ENCODE measurements around the gene ADCY1. TPM values are rescaled to one million over a fixed set of nuclear protein-coding genes. Genes with fewer than 3 reads are reported as not detected.

ADCY1 gene
- total RNA-seq, 2 experiments from 2014 or later, result 0.21 to 0.29 TPM

DNA sequence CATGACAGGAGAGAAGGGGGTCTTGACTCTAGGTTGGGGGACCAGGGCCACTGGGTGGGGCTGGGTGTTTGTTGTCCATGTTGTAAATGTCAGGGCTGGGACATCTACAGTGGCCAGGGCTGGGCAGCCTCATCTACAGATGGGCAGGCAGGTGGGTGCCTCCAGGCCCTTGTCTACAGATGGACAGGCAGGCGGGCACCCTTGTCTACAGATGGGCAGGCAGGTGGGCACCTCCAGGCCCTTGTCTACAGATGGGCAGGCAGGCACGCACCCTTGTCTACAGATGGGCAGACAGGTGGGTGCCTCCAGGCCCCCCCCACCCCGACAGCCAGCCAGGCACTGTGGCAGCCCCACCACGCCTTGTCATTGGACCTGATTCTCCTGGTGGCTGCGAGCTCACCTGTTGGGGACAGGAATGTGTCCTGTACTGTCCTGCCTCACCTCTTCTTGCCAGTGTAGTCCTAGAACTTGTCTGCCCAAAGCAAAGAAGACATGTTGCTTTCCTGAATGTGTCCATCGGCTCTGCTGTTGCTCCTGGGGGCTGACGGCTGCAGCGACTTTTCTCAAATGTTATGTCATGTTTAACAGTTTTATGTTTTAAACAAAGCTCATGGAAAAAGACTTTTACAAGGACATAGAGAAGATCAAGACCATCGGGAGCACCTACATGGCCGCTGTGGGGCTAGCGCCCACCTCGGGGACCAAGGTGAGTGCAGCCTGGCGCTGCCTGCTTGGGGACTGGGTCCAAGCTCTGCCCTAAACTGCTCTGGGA is 129.9 kb downstream of the ADCY1 start:
- H3K27me3 Mint-ChIP-seq (ENCODE audit: low read depth), result peaks cover 14% of the 10 kb centered on the region
- ChIA-PET POLR2A (no interaction called here), CTCF (no interaction called here)
- DNase-seq (no peak), ATAC-seq (no peak)
- no peaks in the 10 kb centered on the region for H3K36me3 Mint-ChIP-seq (ENCODE audit: low read depth)
- no peaks in the 10 kb centered on the region for H3K9me3 Mint-ChIP-seq (ENCODE audit: insufficient read depth)
- no peak overlapping the region for H3K4me3 Mint-ChIP-seq
- no peak overlapping the region for H3K27ac Mint-ChIP-seq
- no peaks in the 10 kb centered on the region for H3K4me1 Mint-ChIP-seq (ENCODE audit: low read depth)

GRCh38 chr7:45704683-45705016 is 130.5 kb downstream of the ADCY1 start:
- Mint-ChIP-seq H3K27me3 (ENCODE audit: low read depth) (peaks cover 14% of the 10 kb centered on the region), H3K36me3 (ENCODE audit: low read depth) (no peaks in the 10 kb centered on the region), H3K4me1 (ENCODE audit: low read depth) (no peaks in the 10 kb centered on the region), H3K4me3 (no peak overlapping the region), H3K9me3 (ENCODE audit: insufficient read depth) (no peaks in the 10 kb centered on the region), H3K27ac (no peak overlapping the region)
- no peak for DNase-seq
- ChIA-PET POLR2A (no interaction called here), CTCF (no interaction called here)
- no peak for ATAC-seq

- Mint-ChIP-seq H3K4me1 (ENCODE audit: low read depth) (no peaks in the 10 kb centered on the region), H3K36me3 (ENCODE audit: low read depth) (no peaks in the 10 kb centered on the region), H3K27me3 (ENCODE audit: low read depth) (peaks cover 13% of the 10 kb centered on the region), H3K27ac (no peak overlapping the region), H3K4me3 (no peak overlapping the region), H3K9me3 (ENCODE audit: insufficient read depth) (no peaks in the 10 kb centered on the region)
- CTCF ChIA-PET, result no interaction called here
- ATAC-seq (no peak), DNase-seq (peak; percentile 17)
- POLR2A ChIA-PET, result no interaction called here
Measured at GRCh38 chr7:45708046-45708950, 134.1 kb downstream of the ADCY1 start.

- ATAC-seq (no peak), DNase-seq (peak; percentile 13)
- H3K4me3 Mint-ChIP-seq, result no peak overlapping the region
- H3K4me1 Mint-ChIP-seq (ENCODE audit: low read depth), result no peaks in the 10 kb centered on the region
- no peaks in the 10 kb centered on the region for H3K9me3 Mint-ChIP-seq (ENCODE audit: insufficient read depth)
- H3K27me3 Mint-ChIP-seq (ENCODE audit: low read depth), result peaks cover 13% of the 10 kb centered on the region
- no peaks in the 10 kb centered on the region for H3K36me3 Mint-ChIP-seq (ENCODE audit: low read depth)
- H3K27ac Mint-ChIP-seq, result no peak overlapping the region
- ChIA-PET POLR2A (no interaction called here), CTCF (no interaction called here)
Measured at GRCh38 chr7:45709168-45710042, 135.2 kb downstream of the ADCY1 start.

DNA sequence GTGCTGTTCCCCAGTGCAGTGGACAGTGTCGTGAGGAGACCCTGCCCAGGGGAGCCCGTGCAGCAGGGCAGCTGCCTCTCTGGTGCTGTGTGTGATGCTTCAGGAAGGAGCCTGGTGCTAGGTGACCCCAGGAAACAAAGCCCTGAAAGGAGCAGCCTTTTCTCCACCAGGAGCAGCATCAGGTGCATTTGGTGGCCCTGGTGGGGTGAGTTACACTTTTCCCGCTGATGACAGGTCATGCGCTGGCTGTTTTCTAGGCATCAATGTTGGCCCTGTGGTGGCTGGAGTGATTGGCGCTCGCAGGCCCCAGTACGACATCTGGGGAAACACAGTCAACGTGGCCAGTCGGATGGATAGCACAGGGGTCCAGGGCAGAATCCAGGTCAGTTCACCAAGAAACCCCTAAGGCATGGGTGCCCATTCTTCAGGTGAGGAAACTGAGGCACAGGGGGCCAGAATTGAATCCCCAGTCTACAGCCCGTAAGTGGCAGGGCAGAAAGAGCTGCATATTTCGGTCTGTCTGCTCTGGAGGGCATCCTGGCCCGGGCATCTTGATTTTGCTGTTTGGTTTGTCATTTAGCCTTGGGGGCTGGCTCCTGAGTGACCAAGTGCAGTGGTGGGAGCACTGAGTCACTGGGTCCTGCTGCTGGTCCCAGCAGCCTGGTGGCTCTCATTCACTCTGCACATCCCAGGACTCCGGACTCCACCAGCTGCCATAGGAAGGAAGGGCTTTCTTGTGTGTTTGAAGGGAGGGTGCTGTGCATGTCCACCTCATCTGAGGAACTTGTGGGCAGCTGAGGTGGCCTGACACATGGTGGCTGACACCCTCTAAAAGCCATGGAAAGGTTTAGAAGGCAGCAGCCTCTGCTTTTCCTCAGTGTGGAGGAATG is 136.3 kb downstream of the ADCY1 start:
- ATAC-seq (no peak), DNase-seq (peak; percentile 15)
- no peaks in the 10 kb centered on the region for H3K4me1 Mint-ChIP-seq (ENCODE audit: low read depth)
- H3K27ac Mint-ChIP-seq, result no peak overlapping the region
- H3K4me3 Mint-ChIP-seq, result no peak overlapping the region
- no peaks in the 10 kb centered on the region for H3K9me3 Mint-ChIP-seq (ENCODE audit: insufficient read depth)
- POLR2A ChIA-PET, result interaction anchor here (1.2 kb wide), 1 partner anchor 58 kb away, joined by 3 read pairs; no protein-coding TSS in a partner anchor
- no peaks in the 10 kb centered on the region for H3K36me3 Mint-ChIP-seq (ENCODE audit: low read depth)
- CTCF ChIA-PET, result no interaction called here
- H3K27me3 Mint-ChIP-seq (ENCODE audit: low read depth), result peaks cover 12% of the 10 kb centered on the region

DNA sequence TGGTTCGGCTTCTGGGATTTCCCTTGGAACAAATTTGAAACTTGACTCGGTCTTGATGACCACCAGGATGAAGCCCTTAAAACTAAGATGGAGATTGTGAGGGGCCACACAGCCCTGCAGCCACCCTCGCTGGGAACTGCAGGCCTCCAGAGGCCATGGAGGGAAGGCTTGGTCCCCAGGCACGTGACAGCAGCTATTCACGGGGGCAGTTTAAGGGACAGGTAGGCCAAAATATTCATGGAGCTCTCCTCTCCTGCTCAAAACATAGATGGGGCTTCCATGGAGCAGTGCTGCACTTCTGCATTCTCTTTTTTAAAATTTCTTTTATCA is 137.0 kb downstream of the ADCY1 start:
- peak; percentile 13 for ATAC-seq
- no peaks in the 10 kb centered on the region for H3K4me1 Mint-ChIP-seq (ENCODE audit: low read depth)
- no peak overlapping the region for H3K27ac Mint-ChIP-seq
- H3K4me3 Mint-ChIP-seq, result no peak overlapping the region
- no peaks in the 10 kb centered on the region for H3K9me3 Mint-ChIP-seq (ENCODE audit: insufficient read depth)
- POLR2A ChIA-PET, result interaction anchor here (1.2 kb wide), 1 partner anchor 57 kb away, joined by 3 read pairs; no protein-coding TSS in a partner anchor
- DNase-seq, result peak; percentile 15
- H3K36me3 Mint-ChIP-seq (ENCODE audit: low read depth), result no peaks in the 10 kb centered on the region
- peaks cover 7% of the 10 kb centered on the region for H3K27me3 Mint-ChIP-seq (ENCODE audit: low read depth)
- CTCF ChIA-PET, result no interaction called here

- CTCF ChIA-PET, result no interaction called here
- Mint-ChIP-seq H3K27me3 (ENCODE audit: low read depth) (peaks cover 3% of the 10 kb centered on the region), H3K27ac (no peak overlapping the region), H3K4me3 (no peak overlapping the region), H3K9me3 (ENCODE audit: insufficient read depth) (no peaks in the 10 kb centered on the region), H3K4me1 (ENCODE audit: low read depth) (no peaks in the 10 kb centered on the region), H3K36me3 (ENCODE audit: low read depth) (no peaks in the 10 kb centered on the region)
- no peak for ATAC-seq
- POLR2A ChIA-PET, result no interaction called here
- DNase-seq, result peak; percentile 22
Measured at GRCh38 chr7:45712057-45712689, 138.0 kb downstream of the ADCY1 start.

DNA sequence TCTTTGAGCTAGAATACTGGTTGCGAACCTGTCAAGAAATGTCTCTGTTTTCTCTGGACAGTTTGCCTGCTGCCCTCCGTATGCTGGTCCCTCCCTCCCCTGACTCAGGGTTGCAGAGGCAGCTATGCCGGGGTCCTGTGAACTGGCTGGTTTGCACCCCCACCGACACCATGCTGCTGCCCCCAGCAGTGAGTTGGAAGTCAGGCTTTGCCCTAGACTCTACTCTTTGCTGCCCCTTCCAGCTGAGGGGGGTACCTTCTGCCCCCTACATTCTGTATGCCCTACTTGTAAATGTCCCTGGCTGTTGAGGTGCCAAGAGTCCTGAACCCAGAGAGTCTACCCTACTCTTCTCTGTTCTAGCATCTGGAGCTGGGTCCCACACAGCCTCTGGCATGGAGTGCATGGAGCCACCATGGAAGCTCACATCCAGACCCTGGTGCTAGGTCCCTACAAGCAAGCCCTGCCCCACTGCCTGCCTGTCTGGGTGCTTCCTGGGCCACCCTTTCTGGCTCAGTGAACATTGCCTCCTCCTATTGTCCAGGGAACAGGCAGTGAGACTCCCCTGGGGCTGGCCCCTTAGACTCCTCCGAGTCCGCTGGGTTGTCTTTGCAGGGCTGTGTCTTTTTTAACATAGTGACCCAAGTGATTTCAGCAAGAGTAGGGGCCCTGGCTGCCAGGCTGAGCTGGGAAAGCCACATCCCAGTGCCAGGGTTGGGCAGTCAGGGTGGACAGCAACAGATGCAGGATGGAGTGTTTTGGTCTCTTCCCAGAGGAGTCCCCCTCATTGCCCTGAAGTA is 138.9 kb downstream of the ADCY1 start:
- H3K27me3 Mint-ChIP-seq (ENCODE audit: low read depth), result no peaks in the 10 kb centered on the region
- DNase-seq, result peak; percentile 13
- CTCF ChIA-PET, result no interaction called here

DNA sequence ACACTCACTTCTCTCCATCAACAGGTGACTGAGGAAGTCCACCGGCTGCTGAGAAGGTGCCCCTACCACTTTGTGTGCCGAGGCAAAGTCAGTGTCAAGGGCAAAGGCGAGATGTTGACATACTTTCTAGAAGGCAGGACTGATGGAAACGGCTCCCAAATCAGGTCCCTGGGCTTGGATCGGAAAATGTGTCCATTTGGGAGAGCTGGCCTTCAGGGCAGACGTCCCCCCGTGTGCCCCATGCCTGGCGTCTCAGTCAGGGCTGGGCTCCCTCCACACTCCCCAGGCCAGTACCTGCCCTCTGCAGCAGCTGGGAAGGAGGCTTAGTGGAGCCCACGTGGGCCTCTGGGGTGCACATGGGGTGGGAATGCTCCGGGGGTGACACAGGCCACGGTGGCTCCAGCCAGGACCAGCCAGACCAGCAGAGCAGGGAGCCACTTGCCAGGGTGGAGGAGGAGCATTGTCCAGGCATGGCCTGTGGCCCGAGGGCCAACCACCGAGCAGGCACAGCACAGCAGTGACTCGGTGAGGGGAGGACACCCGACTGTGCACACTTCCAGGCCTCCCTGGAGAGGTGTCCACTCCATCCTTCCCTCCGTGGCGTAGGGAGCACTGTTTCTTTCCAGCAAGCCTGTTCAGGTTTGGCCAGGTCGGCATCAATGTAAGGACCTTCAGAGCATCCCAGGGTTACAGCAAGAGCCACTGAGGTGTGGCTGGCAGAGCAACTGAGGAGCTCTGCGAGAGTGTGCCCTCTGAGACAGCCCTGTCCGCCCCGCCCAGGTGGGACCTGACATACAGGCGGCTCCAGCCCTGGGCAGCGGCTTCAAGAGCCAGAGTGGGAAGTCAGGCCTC is 139.7 kb downstream of the ADCY1 start:
- no peaks in the 10 kb centered on the region for H3K9me3 Mint-ChIP-seq (ENCODE audit: insufficient read depth)
- ATAC-seq (no peak), DNase-seq (peak; percentile 16)
- H3K27me3 Mint-ChIP-seq (ENCODE audit: low read depth), result no peaks in the 10 kb centered on the region
- H3K27ac Mint-ChIP-seq, result no peak overlapping the region
- POLR2A ChIA-PET, result no interaction called here
- no peaks in the 10 kb centered on the region for H3K36me3 Mint-ChIP-seq (ENCODE audit: low read depth)
- H3K4me1 Mint-ChIP-seq (ENCODE audit: low read depth), result peaks cover 2% of the 10 kb centered on the region
- no peak overlapping the region for H3K4me3 Mint-ChIP-seq
- CTCF ChIA-PET, result no interaction called here

More for the DNA sequence above, 138.9 kb downstream of the ADCY1 start:
- H3K36me3 Mint-ChIP-seq (ENCODE audit: low read depth), result no peaks in the 10 kb centered on the region
- H3K4me1 Mint-ChIP-seq (ENCODE audit: low read depth), result no peaks in the 10 kb centered on the region
- POLR2A ChIA-PET, result no interaction called here
- ATAC-seq, result no peak
- H3K4me3 Mint-ChIP-seq, result no peak overlapping the region
- H3K9me3 Mint-ChIP-seq (ENCODE audit: insufficient read depth), result no peaks in the 10 kb centered on the region
- H3K27ac Mint-ChIP-seq, result no peak overlapping the region

DNA sequence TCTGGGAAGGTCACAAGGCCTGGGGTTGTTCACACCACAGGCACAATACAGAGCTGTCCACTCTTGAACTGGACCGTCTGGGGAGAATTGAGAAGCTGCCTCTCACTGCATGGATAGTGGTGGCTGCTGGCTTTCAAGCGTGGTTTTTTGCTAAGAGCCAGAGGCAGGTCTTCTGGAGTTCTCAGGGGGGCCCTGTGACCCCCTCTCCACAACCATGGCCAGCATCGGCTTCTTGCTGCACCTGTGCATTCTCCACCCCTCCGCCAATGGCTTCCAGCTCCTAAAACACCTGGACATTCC is 140.3 kb downstream of the ADCY1 start:
- H3K4me1 Mint-ChIP-seq (ENCODE audit: low read depth), result peaks cover 2% of the 10 kb centered on the region
- ATAC-seq (no peak), DNase-seq (no peak)
- POLR2A ChIA-PET, result no interaction called here
- no peak overlapping the region for H3K4me3 Mint-ChIP-seq
- H3K27ac Mint-ChIP-seq, result no peak overlapping the region
- CTCF ChIA-PET, result no interaction called here
- no peaks in the 10 kb centered on the region for H3K27me3 Mint-ChIP-seq (ENCODE audit: low read depth)
- no peaks in the 10 kb centered on the region for H3K9me3 Mint-ChIP-seq (ENCODE audit: insufficient read depth)
- H3K36me3 Mint-ChIP-seq (ENCODE audit: low read depth), result no peaks in the 10 kb centered on the region
